GM21825 (cell line): Measurements from ENCODE around the gene ACSS1.
A peak's percentile ranks its signal among the peaks of the same experiment; 100 is the strongest.

ENCODE experiments used
- ATAC-seq: cut with Tn5 transposase; IDR thresholded peaks from one replicate; pipeline ENCODE4 v1.9.1; 2021; ENCODE audit warnings: mild to moderate bottlenecking, moderate library complexity; ENCODE audit not compliant: unreplicated experiment

The ACSS1 gene

DNA sequence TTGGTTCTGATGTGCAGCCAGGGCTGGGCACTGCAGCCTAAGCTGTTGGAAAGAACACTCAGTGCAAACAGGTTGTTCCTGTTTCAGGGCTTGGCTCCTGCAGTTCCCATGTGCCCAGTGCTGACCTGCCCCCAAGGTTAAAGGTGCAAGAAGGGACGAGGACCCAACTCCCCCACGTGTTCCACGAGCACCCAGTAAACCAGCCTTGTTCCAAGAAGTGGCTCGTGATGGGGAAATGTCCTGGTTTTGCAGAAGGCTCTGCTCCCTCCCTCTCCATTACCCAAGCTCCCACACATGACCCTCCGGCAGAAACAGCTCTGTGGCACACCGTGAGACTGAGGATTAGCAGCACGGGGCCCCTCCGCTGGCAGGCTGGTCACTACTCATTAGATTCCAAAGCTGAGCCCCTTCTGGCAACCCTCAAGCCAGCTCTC, 9.4 kb downstream of the ACSS1 start:
- ATAC-seq, result no peak

DNA sequence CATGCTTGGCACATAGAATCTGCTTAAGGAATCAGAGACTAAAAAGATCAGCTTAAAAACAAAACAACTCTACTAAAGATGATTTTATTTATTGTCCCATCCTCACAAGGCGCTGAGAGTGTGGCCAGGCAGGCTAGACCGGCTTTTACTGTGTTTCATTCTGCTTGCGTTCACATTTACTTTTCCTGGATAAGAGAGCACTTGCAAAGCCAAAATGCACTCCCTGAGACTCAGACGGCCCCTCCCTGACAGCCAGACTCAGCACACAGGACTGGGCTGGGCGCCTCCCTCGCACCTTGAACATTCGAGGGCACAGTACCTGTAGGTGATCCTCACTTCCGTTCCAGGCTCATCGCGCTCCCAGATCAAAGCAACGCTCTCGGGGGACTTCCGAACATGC, 10.2 kb downstream of the ACSS1 start:
- ATAC-seq, result no peak

DNA sequence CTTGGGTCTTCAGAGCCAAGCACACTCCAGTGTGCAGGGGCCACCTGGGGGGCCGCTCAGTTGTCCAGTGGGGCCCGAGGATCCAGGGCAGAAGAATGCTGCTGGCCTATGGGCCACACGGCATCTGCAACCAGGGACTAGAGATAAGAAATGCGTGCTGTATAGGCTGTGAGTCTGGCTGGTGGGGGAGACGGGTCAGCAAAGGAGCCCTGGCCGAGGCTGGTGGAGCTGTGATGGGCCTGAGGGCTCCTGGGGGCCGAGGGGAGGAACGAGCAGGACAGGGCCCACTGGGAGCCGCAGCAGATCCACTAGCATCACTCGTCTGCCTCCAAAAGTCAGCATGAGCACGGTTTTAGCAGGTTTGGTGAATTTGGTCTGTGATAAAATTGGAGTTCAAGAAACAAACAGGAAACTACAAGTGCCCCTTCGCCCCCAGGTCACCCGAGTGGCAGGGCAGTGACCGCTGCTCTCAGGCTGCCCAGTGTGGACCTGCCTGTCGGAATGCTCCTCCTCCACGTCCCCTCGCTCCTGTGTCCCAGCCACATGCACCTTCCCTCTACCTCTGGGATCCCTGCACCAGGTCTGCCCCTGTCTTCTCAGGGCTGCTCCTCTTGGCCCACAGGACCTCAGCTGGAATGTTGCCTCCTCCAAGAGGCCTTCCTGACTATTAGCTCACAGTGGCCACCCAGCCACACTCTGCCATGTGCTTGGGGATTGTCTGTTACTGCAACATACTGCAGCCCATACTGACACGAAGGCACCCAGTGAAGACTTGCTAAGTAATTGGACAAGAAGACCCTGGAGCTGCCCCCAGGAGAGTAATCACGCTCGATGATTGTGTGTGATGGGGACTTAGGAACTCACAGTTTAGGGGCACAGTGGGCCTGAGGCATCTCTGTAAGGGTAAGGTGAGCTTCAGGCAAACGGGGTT, 10.9 kb downstream of the ACSS1 start:
- ATAC-seq, result no peak

DNA sequence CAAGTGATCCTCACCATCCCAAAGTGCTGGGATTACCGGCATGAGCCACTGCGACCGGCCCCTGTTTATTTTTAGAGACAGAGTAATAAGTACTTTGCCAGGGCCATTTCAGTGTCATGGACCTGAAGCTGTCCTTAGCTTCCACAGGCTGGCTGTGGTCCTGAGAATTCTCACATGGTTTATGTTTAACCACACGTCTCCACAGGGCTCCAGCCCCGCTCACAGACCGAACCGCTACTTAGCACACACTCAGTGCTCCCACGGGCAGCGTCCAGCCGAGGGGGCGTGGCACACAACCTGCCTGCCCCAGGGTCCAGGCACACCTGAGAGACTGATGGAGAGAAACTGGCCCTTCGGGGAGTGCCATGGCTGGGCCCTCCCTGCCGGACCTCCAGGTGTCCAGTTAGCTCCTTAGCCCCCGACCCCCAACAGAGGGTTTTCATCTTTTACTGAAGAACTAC, 11.7 kb downstream of the ACSS1 start:
- ATAC-seq, result no peak

DNA sequence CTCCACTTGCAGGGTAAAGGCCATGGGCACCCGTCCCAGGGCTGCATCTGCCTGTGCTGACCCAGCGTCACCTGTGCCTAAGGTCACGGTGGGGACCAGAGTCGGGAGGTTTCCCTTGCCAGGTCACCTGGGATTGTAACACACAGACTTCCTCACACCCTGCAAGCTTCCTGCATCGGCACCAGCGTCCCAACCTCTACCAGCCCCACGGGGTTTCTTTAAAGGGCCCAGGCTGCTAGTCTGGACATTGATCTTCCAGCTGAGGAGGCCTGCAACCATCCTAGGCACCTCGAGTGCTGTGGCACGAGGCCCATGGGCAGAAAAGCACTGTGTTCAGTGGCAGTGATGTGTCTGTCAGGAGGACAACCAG, 12.6 kb downstream of the ACSS1 start:
- ATAC-seq, result no peak

DNA sequence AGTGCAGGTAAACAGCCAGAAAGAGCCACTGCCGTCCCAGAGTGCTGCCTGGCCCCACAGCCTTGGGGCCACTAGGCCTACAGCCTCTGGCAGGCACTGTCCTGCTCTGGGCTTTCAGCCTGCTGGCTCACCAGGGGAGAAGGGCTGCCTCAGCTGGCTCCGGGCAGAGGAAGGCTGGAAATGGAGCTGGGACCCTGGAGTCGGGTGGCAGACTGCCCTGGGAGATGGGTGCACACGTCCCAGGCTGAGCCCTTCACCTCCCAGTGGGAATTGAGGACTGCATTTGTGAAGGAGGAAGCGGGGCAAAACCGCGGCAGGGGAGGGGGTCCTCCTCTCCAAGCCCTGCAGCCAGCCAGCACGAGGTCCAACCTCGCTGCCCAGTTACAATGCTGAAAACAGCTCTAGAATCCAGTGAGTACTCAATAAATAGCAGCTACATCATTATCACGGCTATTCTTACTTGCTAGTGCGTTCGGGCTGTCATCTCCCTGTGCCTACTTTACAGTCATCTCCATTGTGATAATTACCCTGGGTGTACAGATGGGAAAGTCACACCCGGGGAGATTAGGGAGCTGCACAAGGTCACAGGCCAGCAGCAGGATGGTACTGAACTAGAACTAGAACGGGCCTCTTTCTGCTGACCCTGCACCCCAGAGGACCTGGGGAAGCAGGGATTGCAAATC, 13.1 kb downstream of the ACSS1 start:
- ATAC-seq, result no peak

DNA sequence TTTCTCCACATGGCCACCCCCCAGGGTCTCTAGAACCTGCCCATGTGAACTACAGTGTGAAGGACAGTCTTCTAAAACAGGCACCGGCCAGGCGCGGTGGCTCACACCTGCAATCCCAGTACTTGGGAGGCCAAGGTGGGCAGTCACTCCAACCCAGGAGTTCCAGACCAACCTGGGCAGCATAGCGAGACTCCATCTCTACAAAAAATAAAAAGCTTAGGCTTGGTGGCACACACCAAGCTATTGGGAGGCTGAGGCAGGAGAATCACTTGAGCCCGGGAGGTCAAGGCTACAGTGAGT, 13.7 kb downstream of the ACSS1 start:
- ATAC-seq, result no peak

DNA sequence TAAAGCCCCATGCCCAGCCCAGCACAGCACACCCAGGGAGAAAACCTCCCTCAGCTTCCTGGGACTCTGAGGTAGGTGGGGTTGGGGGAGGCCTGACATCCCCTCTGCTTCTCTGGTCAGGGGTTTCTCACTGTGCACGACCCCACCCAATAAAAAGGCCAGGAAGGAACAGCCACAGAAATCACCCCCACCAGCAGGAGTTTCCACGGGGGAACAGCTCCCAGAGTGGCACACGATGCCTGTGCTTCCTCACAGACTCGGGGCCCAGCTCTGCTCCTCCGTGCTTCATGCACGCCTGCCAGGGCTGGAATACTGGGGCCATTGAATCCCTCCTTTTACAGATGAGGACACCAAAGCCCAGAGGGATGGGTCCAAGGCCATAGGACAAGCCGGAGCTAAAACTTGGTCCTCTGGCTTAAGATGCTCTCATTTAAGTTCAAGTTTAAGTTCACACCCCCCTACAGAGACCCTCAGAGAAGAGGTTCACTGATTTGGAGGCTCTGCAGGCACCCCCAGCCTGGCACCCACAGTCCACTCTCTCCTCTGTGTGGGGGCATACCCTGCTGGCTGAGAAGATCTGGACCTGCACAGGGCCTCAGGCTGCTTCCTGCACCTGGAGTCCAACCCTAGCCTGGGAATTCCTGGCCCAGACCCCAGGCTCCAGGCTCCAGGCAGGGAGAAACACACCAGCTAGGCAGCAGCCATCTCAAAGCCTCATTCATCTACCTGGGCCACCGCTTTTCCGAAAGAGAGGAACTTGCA, 14.3 kb downstream of the ACSS1 start:
- ATAC-seq, result no peak

DNA sequence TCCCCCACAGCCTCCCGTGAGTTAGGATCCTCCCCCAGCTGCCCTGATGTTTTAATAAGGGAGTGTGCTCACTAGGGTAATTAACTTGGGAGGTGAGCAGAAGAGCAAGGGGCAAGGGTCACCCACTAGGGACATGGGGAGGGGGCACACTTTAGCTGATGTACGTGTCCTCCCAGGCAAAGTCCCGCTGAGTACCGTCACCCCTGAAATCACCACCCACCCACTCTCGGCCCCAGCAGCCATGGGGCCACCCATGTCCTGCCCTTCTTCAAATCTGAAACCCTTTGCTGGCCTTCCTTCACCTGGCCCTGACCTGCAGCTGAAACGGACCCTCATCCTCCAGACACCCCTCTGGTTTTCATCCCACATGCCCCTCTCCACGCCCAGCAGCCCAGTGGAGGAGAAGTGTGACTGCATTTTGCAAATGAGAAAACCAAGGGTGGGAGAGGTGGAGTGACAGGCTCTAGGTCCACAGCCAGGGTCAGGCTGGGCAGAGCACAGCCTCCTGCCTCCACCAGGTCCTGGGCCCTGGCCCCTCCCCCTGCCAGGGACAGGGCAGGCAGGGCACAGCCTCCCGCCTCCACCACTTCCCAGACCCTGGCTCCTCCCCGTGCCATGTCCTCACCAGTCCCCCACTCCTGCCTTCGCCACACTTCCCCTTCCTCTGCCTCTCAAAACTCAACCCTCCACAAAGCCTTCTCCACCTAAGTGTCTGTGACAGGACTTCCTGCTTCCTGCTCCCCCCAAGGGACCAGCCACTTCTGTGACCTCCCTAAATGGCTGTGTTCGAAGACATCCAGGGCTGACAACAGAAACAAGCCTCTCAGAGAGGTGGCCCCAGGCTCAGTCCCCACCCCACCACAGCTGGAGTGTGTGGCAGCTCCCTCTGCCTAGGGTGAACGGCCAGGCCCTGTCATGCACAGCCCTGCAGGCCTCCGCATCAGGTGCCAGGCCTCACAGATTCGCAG, 15.1 kb downstream of the ACSS1 start:
- ATAC-seq, result peak; percentile 97

DNA sequence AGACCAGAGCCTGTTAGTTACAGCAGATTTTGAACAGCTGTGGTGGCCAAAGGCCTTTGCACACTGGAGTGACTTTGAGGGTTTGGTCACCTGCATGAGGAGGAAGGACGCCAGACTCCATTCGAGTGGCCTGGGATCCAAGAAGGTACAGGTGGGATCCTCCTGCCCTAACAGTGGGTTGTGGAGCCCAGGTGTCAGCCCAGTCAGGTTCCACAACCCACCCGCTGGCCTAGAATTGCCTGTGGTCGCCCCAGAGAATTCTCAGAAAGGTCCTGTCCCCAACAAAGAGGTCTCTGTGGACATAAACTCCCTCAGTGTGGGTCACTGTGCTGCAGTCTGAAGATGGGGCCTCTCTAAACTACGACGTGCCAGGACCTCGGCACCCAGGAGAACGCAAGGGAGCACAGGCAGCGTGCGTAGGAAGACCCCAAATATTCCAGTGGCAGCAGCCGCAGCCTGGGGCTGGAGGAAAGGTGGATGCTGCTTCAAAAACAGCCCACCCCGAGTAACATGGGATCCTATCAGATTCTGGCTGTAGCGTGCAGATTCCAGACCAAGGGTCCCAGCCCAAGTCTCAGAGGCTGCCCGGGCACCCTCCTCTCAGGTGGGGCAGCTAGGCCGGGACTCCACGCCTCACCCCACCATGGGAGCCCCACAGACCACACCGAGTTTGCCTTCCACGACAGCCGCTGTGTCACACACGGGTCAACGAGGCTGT, 16.0 kb downstream of the ACSS1 start:
- no peak for ATAC-seq

DNA sequence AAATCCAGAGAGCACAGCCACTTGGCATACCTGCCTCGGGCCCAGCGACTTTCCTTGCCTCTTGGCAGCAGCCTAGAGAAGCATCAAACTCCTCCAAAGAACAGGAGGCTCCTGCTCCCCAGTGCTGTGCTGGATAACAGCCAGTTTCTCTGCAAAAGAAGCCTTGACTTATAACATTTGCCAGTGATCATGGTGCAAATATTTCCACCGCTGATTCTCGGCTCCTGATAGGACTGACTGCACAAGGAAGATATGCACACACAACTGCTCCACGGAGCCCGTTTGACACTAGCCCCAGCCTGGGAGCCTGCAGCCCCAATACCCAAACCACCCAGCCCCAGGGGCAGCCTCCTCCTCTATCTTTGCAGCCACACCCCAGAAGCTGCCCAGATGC, 17.5 kb downstream of the ACSS1 start:
- ATAC-seq, result no peak

DNA sequence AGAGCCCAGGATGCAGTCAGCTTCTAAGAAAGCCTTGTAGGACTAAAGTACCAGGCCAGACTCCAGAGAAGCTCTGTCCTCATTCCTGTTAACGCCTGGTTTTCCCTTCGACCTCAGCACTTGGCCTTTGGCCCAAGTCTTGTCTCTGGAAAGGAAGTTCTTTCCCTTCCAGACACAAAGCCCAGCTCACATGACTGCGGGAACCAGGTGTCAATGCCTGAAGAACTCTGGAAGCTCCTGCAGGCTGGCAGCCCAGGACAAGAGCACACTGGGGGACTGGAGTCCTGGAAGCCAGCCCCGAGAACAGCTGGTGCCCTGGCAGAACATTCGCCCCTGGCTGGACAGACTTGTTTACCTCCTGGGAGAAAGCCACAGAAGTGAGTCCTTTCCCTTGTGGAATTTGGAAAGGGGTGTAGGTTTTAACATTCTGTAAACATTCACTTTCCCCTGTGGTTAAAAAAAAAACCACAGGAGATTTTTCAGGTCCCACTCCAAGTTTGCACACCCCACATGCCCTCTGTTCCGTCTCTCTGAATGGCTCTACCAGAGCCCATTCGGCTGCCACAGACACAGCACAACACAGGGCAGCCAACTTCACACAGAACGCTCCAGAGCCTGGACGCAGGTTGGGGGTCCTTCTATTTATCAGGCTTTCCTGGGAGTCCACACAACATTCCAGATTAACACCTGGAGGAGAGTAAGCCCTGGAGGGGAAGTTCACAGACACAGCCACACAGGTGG, 18.1 kb downstream of the ACSS1 start:
- ATAC-seq, result no peak

DNA sequence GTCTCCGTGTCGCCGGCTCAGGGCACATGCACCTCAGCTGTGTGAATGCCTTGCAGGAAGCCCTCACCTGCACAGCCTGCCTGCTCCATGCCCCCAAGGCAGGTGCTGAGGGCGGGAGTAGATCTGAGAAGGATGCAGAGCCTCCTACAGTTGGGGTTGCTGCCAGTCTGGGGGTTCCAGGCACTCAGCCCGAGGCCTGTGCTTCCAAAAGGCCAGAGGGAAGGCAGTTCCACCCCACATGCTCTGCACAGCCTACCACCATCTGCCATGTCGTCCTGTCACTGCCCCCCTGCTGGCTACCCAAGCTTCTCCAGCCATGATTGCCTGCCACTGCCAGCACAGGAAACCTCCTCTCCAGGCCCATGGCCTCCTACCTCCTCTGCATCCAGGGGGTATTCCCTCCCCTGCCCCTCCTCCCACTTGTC, 19.3 kb downstream of the ACSS1 start:
- ATAC-seq, result no peak

DNA sequence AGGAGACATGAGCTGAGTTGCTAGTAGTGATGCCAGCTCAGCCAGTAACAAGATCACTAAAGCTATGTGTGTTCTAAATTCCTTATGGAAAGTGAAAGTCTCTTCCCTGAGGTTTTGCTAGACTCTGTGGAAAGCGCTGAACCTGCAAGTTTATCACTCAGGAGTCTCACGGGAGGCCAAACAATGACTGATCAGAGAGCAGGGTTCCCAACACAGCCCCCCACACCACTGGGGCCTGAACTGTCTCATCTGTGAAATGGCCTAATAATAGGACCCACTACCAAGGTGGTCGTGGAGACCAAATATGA, 19.9 kb downstream of the ACSS1 start:
- ATAC-seq, result no peak

DNA sequence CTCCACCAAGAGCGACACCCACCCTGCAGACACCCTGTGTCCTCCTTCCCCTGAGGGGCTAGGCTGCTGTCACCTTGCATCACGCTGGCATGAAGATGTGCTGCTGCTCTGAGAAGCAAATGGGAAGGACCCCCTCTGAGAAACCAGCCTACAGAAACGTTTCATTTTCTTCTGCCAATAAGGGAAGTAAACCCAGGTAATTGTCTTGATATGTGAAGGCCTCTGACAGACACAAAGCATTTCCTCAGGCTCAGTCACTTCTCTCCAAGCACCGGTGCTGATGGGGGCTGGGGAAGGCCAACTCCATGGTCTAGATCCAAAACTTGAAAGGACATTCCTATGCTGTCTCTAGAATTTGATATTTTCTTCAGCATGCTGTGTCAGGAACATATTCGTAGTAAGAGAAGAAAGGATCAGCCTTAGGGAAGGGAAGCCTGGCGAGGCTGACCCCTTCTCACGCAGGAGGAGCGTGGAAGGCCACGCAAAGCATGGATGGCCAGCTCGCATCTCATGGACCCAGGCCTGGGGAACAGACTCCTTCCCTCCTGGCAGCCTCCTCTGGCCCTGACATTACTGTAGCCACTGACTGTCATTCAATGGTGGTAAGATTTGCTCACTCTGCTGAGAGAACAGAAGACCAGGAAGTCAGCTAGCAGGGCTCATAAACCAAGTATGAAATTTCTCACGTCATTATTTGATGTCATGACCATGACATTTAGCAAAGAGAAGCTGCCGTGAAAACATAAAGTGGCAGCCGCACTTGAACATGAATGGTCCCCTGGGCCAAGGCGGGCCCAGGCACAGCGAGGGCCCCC, 20.4 kb downstream of the ACSS1 start:
- ATAC-seq, result no peak

DNA sequence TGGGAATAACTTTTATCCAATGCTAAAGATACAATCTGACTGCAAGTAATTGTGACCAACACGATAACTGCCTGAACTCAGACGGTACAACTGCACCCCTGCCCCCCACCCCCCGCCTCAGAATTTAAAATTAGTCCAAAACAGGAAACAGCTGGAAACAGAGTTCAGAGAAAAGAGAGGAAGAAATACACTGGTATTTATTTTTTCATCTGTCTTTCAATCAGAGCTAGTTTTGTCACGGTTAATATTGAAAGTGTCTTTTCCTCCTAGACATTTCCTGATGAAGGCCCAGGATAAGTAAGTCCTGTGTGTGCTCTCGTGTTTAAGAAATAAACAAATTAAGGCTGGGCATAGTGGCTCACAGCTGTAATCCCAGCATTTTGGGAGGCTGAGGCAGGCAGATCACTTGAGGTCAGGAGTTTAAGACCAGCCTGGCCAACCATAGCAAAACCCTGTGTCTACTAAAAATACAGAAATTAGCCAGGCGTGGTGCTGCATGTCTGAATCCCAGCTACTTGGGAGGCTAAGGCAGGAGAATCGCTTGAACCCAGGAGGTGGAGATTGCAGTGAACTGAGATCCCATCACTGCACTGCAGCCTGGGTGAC, 21.5 kb downstream of the ACSS1 start:
- no peak for ATAC-seq

DNA sequence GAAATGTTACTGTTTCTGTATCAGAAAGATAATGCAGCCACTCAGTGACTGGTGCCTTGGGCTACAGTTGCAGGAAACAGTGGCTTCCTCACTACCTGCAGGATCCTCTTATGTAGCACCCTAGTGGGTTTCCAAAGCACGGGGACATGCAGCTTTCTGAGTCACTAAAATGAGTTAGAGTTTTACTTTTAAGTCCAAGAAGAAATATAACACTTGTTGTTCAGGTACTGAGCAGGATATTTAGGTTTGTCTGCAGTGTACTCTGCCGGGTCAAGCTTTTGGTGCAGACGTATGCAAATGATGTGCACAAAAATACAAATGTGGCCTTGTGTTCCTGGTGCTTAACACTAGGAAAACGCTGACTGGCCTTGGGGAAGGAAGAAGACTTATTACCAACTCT, 22.0 kb downstream of the ACSS1 start:
- no peak for ATAC-seq

DNA sequence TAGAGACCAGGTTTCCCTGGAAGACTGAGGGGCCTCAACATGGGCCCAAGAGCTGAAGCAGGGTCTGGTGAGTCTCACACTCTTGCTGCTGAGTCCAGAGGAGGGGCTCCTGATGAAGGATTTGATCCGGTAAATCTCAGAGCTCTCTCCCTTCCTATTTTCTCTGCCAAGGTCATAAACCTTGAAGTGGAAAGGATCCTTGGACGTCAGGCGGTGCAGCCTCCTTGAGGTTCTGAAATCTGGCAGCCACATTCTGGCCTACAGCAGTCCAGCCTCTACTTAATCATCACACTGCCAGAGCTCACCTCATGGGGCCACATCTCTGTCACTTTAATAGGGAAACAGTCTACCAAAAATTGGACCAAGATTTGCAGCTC, 24.0 kb downstream of the ACSS1 start:
- no peak for ATAC-seq
